ENCODE results near the gene LPCAT1.

LPCAT1 gene

GRCh38 chr5:1554410-1554967, 30.7 kb upstream of the LPCAT1 start:
- no peak for DNase-seq

DNA sequence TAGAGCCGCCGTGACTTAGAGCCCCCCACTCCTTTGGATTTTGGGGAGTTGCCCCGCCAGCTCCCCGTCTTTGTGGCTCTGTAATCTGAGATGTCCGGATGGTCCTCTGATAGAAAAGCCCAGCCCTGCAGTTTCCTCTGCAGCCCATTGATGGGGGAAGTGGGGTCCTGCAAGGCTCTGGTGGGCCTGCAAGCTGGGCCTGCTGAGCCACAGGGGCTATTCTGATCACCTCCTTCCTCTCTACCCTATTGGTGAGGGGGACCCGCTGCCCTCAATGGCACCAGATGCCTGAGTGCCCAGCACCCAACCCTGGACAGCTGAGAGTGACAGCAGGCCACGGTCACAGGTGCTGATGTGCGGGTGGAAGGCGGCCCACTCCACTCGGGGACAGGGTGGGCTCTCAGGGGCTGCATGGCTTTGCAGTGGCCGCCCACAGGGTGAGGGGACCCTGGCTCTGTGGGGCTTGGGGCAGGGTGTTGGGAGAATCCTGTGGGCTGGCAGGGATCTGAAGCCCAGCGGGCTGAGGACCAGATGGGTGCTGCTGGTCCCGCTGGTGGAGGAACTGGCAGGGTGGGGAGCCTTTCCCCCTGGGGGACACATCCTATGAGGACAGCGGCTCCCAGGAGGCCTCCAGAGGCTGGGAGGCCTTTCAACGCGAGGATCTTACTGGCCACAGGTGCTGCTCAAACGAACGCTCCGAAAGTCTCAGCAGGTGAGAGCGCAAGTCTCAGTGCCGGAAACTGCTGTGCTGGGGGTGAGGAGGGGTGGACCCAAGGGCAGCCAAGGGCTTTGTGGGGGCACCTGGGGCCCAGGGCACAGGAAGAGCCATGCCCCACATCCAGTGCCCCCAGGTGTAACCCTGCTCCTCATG, 30.0 kb upstream of the LPCAT1 start:
- DNase-seq = no peak

DNA sequence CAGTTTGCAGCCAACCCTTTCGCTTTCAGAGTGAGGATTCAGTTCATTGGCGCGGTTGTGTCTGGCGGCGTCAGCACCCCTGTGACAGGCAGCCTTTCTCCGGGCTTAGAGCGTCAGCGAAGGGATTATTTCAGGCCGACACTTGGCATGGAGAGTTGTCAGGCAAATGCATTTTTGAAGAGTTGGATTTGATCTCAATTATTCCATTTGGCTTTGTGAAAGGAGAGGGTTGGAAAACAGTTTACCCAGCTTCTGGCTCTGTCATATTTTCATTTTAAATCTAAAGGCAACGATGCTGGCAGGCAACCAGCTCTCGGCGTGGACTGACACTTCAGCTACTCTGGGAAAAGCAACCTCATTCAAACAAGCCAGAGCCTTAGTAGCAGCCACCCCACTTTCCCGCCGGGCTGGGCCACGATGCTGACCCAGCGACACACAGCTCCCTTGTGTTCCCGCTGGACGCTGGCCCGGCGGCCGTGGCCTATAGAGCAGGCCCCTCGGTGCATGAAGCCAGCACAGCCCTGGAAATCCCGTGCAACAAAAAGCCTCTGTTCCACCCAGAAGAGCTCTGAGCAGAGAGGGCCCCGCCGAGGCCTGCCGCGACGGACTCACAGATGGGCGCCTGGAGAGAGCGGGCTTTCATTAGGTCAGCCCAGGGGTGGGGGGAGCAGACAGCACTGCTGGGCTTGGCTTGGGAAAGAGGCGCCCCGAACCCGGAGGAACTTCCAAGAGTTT, 28.9 kb upstream of the LPCAT1 start:
- DNase-seq = no peak

DNA sequence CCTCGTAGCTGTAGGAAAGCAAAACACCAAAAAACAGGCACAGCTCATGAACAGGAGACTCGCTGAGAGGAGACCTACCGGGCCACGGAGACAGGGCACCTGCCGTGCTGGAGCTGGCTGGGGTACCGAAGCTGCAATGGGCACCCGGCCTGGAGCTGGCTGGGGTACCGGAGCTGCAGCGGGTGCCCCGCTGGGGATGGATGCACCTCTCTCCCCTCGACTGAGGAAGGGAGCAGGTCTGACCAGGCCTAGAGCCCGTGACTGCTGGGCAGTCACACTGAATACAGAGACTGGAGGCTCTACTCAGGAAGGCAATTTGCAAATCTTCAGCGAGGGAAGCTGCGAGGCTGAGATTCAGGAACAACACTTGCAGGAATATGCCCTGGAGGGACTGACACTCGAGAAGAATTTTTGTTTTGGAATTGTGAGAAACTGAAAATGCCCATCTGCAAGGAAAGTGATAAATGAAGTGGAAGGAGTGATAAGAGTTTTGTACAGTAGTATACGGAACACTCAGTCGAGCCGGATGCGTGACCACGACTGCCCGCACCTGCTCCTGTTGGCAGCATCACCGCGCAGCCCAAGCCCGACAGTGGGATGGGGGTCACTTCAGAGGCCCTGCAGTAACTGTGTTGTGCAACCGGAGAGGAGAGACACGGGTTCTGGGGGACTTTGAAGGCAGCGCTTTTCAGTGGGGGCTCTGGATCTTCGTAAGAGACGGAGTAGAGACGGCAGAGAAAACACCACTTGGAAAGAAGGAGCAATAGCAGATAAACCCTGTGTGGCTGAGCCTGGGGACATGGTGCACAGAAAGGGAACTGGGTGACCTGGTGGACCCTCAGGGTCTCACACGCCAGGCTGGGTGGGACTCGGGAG, 27.9 kb upstream of the LPCAT1 start:
- no peak for DNase-seq

DNA sequence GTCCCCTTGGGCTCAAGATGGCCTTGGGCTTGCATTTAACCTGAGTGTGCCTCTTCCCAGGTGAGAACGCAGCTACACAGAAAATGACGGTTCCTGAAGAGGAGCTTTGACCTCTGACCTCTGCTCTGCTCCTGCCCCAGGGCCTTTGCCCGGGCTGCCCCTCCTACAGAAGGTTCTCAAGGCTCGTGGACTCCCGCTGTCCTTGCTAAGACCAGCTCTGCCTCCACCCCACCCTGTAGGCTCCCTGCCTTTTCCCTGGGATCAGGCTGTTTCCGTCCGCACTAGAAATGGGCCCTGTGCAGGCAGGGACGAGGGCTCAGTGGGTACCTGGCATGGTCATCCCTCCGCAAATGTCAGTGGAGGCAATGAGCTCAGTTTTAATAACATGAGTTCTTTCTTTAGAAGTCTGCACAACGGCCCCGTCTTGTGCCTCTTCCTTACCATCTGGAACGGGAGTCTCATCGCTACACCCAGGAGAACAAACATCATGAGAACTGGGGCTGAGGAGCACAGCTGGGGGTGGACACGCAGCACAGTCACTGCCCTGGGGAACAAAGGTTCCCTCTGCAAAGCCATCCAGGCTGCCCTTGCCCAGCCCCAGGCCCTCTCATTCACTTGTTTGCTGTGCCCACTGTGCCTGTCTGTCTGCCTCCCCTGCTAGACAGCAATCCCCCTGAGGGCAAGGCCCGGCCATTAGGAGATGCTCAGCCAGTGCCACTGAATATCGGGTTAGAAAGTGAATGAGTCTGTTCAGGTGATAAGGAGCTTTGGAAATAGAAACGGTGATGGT, 26.7 kb upstream of the LPCAT1 start:
- no peak for DNase-seq

- no peak for DNase-seq
Measured at GRCh38 chr5:1549475-1550030, 25.8 kb upstream of the LPCAT1 start.

DNA sequence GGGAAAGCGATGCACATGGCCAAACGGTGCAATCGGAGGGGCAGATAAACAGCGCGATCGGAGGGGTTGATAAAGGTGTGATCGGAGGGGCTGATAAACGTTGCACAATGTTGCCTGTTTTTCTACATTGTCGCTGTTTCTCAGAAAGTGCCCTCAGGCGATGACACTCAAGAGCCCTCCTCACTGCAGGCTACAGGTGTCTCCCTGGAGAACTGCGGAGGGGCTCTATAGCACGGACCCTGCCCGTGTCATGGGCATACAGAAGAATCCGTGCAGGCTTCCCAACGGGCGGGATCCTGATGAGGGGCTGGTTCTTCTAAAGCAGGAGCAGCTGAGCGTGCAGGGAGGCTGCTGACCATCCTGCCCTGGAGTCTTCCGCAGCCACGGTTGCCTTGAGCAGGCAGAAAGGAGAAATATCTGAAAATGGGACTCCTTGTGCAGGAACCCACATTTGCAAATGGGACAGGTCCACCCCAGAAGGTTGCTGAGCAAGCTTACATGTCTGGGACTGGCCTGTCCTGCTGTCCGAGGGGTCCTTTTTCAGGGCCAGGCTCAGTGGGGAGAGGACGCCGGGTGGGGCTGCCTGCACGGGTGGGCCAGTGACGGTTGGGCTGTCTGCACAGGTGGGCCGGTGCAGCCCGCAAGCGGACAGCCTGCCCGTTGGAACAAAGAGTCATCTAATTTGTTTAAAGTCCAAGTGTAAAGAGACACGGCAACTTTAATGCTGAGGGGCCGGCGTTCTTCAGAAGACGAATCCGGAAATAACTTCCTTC, 25.1 kb upstream of the LPCAT1 start:
- no peak for DNase-seq

DNA sequence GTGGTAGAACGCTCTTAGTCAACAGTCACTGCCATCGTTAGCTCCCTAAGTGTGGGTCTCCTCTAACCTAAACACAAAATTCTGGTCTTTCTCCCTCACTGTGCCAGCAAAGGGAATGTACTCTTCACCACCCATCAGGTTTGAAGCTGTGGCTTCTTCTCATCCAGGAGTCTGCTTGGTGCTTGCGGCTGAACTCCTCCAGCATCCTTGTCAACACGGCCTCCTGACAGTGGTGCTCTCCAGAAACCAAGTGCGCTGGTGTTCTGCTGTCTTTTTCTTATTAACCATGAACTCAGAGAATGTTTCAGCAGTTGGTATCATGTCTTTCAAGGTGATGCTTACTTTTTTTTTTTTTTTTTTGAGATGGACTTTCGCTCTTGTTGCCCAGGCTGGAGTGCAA, 23.9 kb upstream of the LPCAT1 start:
- DNase-seq = no peak

DNA sequence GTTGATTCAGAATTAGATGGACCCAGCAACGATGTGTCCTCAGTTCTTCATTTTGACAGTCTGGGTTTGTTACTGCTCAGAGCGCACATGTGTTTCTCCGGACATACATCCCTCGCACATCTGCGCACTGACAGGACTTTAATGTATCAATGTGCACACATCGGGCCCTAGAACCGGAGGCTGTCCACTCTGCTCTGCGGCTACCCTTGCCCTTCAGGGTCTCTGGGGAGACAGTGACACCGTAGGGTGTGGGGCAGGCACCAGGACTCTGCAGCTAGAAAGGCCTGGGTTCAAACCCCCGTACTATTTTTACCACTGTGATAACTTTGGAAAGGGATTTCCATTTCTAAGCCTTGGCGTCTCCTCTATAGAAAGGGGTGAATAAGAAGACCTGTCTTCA, 23.5 kb upstream of the LPCAT1 start:
- DNase-seq = no peak

GRCh38 chr5:1546556-1546955, 22.8 kb upstream of the LPCAT1 start:
- DNase-seq = no peak

DNA sequence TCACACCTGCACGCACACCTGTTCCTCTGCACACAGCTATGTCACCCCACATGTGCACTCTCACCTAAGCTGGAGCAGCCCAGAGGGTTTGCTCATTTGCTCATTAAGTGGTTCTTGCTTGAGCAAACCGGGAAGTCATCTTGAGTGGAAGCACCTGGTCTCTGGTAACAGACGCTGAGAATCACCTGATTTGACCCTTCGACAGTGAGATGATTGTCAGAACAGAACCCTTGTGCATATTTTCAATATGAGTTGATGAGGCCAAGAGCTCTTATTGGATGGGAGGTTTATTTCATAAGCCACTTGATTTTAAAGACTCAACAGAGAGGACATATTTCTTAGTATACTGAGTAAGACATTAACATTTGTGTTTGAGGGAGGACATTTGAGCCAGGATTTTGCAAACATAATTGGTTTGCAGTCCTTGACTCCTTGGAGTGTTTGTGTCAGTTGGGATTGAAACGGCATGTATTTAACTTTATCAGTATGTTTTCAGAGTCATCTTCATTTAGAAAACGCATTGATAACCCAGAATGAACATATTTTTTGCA, 22.1 kb upstream of the LPCAT1 start:
- DNase-seq = no peak

GRCh38 chr5:1545126-1545804, 21.5 kb upstream of the LPCAT1 start:
- DNase-seq = no peak

GRCh38 chr5:1544294-1544961, 20.7 kb upstream of the LPCAT1 start:
- no peak for DNase-seq

DNA sequence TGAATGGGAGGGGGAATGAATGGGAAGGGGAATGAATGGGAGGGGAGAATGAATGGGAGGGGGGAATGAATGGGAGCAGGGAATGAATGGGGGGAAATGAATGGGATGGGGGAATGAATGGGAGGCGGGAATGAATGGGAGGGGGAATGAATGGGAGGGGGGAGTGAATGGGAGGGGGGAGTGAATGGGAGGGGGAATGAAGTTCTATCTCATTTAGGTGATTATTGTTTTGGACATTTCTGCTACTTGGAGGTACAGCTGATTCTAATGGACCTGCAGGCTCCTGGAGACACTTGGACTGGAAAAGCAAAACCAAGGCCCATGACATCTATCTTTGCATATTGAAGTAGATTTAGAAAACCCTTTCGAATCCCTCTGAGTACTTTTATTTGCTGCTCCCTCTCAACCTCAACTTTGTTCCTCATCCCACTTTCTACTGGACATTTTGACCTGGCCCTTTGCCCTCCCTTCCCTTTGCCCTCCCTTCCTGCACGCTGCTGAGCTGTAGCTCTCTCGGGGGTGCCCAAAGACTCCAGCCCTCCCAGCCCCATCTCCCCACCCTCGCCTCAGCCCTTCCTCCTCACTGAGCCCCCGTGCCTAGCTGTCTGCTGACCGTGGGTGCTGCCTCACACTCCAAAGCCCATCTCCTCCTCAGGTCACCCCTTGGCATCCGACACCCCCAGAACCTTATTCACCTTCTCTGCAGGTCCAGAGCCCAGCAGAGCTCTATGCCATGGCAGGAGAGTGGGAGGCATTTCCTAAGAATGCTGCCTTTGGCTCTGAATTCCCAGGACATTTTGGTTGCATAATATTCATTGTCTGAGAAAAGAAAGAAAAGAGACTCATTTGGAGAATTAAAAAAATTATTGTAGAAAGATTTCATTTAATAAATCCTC, 19.9 kb upstream of the LPCAT1 start:
- no peak for DNase-seq

GRCh38 chr5:1542781-1543180, 19.0 kb upstream of the LPCAT1 start:
- no peak for DNase-seq

- DNase-seq = no peak
Measured at GRCh38 chr5:1541702-1542400, 18.1 kb upstream of the LPCAT1 start.

GRCh38 chr5:1540831-1541701, 17.3 kb upstream of the LPCAT1 start:
- no peak for DNase-seq
